GM12874 (cell line): ENCODE measurements around the gene NINJ2.

Experiments
- TF ChIP-seq, protein P1 (sequence below): IDR thresholded peaks from 2 replicates; pipeline ENCODE4 v1.5.1; 2011; ENCODE audit warnings: low read depth, mild to moderate bottlenecking, control low read depth, low read length, moderate library complexity; ENCODE audit not compliant: insufficient read depth

NINJ2 gene

DNA sequence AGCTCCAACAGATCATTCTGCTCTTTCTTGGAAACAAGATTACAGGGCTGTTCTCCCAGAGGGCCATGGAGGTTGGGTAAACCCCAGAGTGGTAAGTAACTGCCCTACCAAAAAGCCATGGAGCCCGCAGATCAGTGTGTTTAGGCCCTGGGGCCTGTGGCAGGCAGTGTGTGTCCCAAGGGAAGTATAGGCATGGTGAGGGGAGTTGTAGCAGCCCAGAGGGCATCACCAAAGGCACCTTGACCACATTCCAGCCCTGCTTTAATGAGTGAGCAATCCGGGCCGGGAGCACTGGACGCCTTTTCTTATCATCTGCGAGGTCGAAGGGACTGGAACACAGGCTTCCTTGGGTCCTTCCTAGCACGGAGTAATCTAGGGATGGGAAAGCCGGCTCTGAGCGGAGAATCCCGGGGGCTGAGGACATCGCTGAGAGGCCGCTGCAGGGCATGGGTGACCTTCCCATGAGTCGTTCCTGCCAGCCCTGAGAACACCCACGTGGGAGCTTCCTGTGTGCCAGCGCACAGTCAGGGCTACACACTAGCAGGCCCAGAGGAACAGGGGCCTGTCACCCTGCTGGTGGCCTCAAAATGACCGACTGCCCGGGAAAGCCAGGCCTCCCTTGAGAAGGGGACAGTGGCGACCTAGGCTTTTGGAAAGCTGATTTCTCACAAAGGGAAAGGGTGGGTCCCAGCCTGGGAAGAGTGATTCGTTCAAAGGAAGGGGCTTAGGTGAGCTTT is 91.3 kb downstream of the NINJ2 start:
- TF ChIP-seq, protein P1, sequence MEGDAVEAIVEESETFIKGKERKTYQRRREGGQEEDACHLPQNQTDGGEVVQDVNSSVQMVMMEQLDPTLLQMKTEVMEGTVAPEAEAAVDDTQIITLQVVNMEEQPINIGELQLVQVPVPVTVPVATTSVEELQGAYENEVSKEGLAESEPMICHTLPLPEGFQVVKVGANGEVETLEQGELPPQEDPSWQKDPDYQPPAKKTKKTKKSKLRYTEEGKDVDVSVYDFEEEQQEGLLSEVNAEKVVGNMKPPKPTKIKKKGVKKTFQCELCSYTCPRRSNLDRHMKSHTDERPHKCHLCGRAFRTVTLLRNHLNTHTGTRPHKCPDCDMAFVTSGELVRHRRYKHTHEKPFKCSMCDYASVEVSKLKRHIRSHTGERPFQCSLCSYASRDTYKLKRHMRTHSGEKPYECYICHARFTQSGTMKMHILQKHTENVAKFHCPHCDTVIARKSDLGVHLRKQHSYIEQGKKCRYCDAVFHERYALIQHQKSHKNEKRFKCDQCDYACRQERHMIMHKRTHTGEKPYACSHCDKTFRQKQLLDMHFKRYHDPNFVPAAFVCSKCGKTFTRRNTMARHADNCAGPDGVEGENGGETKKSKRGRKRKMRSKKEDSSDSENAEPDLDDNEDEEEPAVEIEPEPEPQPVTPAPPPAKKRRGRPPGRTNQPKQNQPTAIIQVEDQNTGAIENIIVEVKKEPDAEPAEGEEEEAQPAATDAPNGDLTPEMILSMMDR = no peak

DNA sequence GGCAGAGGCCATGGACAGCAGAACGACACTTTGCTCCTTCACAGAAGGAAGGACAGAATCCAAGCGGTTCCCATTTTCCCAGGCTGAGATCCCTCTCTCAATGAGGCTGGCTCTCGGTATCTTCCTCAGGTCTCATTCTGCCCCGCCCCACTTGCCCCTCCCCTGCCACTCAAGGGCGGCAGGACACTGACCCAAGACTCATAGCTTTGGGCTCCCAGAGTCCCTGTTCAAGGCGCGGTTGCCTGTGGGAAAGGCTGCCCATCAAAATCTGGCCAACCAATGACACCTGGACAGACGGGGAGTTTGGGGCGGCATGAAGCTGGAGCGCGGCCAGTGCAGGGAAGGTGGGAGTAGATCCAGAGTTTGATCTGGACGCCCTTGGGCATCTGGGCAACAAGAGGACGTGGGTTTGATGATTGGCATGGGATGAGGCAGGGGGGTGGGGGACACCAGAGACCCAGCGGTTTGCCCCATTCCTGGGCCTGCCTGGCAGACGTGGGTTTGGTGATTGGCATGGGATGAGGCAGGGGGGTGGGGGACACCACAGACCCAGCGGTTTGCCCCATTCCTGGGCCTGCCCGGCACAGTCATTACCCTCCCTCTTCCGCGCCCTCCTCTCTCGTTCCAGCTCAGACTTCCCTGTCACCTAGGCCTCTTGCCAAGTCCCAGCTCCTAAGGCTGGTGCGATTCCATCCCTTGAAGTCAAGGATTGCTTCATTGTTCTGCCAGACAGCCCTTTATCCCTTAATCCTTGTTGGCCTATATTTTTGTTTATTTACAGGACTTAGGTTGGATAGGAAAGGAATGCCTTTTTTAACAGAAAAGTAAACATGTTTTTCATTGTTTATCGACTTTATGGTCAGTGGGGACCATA is 92.1 kb downstream of the NINJ2 start:
- TF ChIP-seq, protein P1 = no peak

DNA sequence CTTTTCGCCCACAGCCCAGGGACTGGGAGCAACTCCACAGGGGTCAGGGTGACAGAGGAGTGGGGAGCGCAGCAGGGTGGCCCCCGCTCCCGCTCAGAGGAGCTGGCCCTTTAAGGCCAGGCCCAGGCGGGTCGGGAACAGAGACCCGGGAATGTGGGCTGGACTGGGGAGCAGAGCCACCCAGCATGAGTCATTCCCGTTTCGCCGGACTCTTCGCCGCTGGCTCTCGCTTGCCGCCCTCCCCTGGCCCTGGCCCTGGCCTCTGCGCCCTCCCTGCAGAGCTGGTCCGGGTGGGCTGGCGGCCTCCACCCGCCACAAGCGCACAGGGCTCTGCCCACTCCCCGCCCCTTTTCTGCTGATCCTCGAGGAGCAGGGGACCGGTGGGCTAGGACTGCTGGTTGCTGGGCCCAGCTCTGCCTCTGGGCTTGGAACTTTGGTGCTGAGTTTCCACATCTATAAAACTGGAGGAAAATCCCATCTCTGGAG is 92.8 kb downstream of the NINJ2 start:
- TF ChIP-seq, protein P1 = no peak

DNA sequence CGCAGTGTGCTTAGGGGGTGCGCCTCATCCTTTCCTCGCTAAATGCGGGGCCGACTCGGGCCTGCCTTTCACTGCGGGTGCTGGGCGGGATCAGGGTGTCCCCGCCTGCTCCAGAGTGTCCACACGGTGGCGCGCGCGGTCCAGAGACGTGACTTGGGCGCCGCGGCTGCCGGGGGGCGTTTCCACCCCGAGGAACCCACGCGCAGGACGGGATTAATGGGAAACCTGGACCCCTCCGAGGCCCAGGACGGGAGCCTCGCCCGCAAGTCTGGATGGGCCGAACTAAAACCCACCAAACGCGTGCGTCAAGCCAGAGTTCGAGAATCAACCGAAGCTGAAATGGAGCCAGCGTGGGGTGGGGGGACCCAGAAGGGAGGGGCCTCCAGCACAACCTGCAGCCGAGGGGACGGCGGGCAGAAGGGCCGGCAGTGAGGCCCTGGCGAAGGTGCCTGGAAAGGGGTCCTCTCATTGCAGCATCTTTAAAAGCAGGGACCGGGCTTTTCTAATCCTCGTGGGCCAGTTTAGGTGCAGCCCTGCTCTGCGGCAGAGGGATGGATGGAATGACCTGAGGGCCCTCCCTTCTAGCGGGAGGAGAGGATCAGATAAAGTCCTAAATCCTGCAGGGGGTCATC is 93.3 kb downstream of the NINJ2 start:
- TF ChIP-seq, protein P1 = peak; percentile 93

DNA sequence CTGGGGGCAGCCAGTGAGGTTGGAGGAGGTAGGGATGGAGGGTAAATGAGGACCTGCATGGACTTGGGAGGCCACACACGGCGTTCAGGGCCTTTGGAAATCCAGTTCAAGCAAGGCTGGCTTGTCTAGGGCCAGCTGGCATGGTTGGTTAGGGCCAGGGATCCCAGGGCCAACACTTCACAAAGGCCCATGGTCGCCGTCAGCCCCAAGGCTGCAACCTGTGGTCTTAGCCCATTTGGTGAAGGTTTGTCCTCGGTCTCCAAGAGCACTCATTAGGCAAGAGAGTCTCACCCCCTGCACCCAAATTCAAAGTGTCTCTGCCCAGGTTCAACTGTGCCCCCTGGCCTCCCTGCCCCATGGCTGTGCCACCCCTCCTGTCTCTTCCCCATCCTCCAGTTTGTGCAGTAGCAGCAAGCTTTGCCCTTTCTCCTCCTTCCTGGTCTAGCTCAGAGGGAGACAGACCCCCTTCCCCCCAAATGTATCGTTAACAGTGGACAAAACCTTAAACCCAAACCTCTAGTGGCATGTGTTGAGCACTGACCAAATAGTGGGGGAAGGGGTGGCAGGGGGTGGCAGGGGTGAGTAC is 94.1 kb downstream of the NINJ2 start:
- TF ChIP-seq, protein P1 = no peak

DNA sequence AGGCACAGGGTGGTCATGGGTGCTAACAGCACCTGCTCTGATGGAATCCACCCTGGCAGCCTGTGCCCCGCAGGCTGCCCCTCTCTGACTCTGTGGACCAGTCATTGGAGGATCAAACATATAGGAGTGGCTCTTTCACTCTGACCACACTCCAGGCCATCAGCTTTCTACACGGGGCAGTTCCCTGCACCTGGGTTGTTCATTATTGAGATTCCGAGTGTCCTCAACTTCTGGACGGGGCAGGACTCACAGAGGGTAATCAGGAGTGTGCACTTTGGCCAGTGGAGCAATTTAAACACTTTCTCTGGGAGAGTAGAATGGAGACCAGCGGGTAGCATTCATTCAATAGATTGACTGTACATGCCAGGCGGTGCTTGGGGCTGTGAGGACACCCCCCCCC is 94.8 kb downstream of the NINJ2 start:
- TF ChIP-seq, protein P1 = no peak
